Epithelial cell of proximal tubule (primary cell): ENCODE results near the gene LTBR. TPM values are rescaled to one million over a fixed set of nuclear protein-coding genes. Genes with fewer than 3 reads are reported as not detected.

Experiments used
- DNase-seq: peaks from one replicate; pipeline ENCODE4 v3.0.0-alpha.2; 2011; ENCODE audit warnings: low read depth
- H3K4me3 ChIP-seq: 2 replicates; pipeline ENCODE4 v1.5.1; 2011; ENCODE audit warnings: low read depth, mild to moderate bottlenecking, low read length
- total RNA-seq: library from RNA; depleted of rRNA; stranded (reverse); fragments of >200 nt; gene quantifications from 2 replicates; pipeline ENCODE4 v1.2.3, GENCODE V29; 2015
- TF ChIP-seq, protein P1 (sequence below): conservative IDR thresholded peaks from 2 replicates; pipeline ENCODE4 v1.5.1; 2012; ENCODE audit warnings: low read depth, mild to moderate bottlenecking, low read length

LTBR gene
- total RNA-seq, 1 donor from 2014 or later = 152 TPM

DNA sequence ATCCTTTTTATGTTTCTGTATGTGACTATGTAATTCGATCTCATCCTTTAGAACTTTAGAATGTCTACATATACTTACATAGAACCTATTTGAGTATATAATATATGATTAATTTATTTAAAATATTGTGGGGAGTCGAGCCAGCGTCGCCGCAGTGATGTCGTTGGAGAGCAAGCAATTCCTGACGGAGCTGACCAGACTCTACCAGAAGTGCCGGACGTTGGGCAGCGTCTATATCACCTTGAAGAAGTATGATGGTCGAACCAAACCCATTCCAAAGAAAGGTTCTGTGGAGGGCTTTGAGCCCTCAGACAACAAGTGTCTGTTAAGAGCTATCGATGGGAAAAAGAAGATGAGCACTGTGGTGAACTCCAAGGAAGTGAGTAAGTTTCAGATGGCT is 54.4 kb downstream of the LTBR start:
- no peak overlapping the region for H3K4me3 ChIP-seq
- TF ChIP-seq, protein P1, sequence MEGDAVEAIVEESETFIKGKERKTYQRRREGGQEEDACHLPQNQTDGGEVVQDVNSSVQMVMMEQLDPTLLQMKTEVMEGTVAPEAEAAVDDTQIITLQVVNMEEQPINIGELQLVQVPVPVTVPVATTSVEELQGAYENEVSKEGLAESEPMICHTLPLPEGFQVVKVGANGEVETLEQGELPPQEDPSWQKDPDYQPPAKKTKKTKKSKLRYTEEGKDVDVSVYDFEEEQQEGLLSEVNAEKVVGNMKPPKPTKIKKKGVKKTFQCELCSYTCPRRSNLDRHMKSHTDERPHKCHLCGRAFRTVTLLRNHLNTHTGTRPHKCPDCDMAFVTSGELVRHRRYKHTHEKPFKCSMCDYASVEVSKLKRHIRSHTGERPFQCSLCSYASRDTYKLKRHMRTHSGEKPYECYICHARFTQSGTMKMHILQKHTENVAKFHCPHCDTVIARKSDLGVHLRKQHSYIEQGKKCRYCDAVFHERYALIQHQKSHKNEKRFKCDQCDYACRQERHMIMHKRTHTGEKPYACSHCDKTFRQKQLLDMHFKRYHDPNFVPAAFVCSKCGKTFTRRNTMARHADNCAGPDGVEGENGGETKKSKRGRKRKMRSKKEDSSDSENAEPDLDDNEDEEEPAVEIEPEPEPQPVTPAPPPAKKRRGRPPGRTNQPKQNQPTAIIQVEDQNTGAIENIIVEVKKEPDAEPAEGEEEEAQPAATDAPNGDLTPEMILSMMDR = no peak
- no peak for DNase-seq

DNA sequence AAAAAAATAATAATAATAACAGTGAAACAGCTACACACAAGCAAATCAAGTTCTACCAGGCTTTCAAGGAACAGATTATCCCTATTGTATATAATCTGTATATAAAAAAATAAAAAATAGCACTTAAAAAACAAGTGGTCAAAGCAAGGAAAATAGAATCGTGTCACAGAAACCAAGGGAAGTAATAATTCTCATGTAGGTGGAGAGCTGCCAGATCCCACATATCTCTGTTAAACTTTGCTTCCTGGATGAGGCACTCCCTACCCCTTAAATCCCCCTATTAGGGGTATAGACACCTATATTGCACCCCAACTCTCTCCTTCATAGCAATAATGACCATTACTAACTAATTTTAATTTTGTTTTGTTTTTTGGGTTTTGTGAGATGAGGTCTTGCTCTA is 56.4 kb downstream of the LTBR start:
- TF ChIP-seq, protein P1 = no peak
- DNase-seq = no peak
- no peak overlapping the region for H3K4me3 ChIP-seq

Other genes with a start within 250 kb of the LTBR start
- gene CD9, start 183.8 kb upstream of the LTBR start, total RNA-seq = 284 and 346 TPM in 2 replicates
- 3.5 and 9.6 TPM in 2 replicates for gene PLEKHG6, start 73.5 kb upstream of the LTBR start, total RNA-seq
- gene TNFRSF1A, start 42.1 kb upstream of the LTBR start, total RNA-seq = 163 and 186 TPM in 2 replicates
- 15.6 and 52.2 TPM in 2 replicates for gene SCNN1A, start 8.6 kb upstream of the LTBR start, total RNA-seq
- gene CD27, start 60.8 kb downstream of the LTBR start, total RNA-seq = not detected in 2 replicates
- gene TAPBPL, start 67.9 kb downstream of the LTBR start, total RNA-seq = 6.5 and 17.0 TPM in 2 replicates
- 2.0 and 2.6 TPM in 2 replicates for gene VAMP1, start 86.5 kb downstream of the LTBR start, total RNA-seq
- gene MRPL51, start 109.1 kb downstream of the LTBR start, total RNA-seq = 132 and 156 TPM in 2 replicates
- gene NCAPD2, start 109.9 kb downstream of the LTBR start, total RNA-seq = 74.8 and 109 TPM in 2 replicates
- 6,260 and 7,673 TPM in 2 replicates for gene GAPDH, start 150.4 kb downstream of the LTBR start, total RNA-seq
- gene IFFO1, start 171.9 kb downstream of the LTBR start, total RNA-seq = 7.5 and 11.3 TPM in 2 replicates
- 43.2 and 66.0 TPM in 2 replicates for gene NOP2, start 184.1 kb downstream of the LTBR start, total RNA-seq
- gene CHD4, start 223.2 kb downstream of the LTBR start, total RNA-seq = 242 and 346 TPM in 2 replicates